Kidney (tissue), 14 donors: ENCODE results near the gene MCU. TPM values are rescaled to one million over a fixed set of nuclear protein-coding genes. Genes with fewer than 3 reads are reported as not detected.
A peak's percentile ranks its signal among the peaks of the same experiment; 100 is the strongest.

Experiments
- DNase-seq, 5 donors: peaks; one replicate each; pipeline ENCODE4 v3.0.0-alpha.2; 2013 to 2020
- FAIRE-seq: peaks from 2 replicates; lab custom pipeline; 2012; peaks lifted over from hg19 to GRCh38; lab: Jason Lieb, UNC
- H3K27ac ChIP-seq, 2 donors: one replicate each; pipeline ENCODE4 v1.7.0; 2013; ENCODE audit warnings: low read depth in 2 of 2, low read length in 2 of 2, inconsistent platforms in 1 of 2
- H3K27me3 ChIP-seq: one replicate; pipeline ENCODE4 v1.7.1; 2013; ENCODE audit warnings: low read length, inconsistent platforms; ENCODE audit not compliant: control insufficient read depth, insufficient read depth
- H3K36me3 ChIP-seq, 3 donors: one replicate each; pipeline versions ENCODE4 v1.7.0 to v1.7.1; 2013; ENCODE audit warnings: low read length in 3 of 3, control low read depth in 1 of 3, inconsistent platforms in 1 of 3; ENCODE audit not compliant: insufficient read depth in 3 of 3, control insufficient read depth in 2 of 3
- H3K4me1 ChIP-seq, 3 donors: one replicate each; pipeline versions ENCODE4 v1.7.0 to v1.7.1; 2013; ENCODE audit warnings: low read length in 3 of 3, inconsistent platforms in 1 of 3, low read depth in 1 of 3; ENCODE audit not compliant: control insufficient read depth in 2 of 3, insufficient read depth in 2 of 3
- H3K4me3 ChIP-seq, 3 donors: one replicate each; pipeline versions ENCODE4 v1.7.0 to v1.8.1; 2013; ENCODE audit warnings: low read length in 3 of 3, control low read depth in 1 of 3, inconsistent platforms in 1 of 3
- H3K9ac ChIP-seq, 3 donors: one replicate each; pipeline versions ENCODE4 v1.7.0 to v1.7.1; 2013; ENCODE audit warnings: low read length in 3 of 3, control low read depth in 1 of 3, inconsistent platforms in 1 of 3
- H3K9me3 ChIP-seq, 3 donors: one replicate each; pipeline versions ENCODE4 v1.7.0 to v1.7.1; 2013; ENCODE audit warnings: low read length in 3 of 3, control low read depth in 1 of 3, inconsistent platforms in 1 of 3; ENCODE audit not compliant: control insufficient read depth in 2 of 3, insufficient read depth in 1 of 3
- intact Hi-C: fragments of 100-400 bp; cut with DNase I; formaldehyde crosslinking; loops from one replicate; pipeline ENCODE4 v1.11.1; 2022
- polyA plus RNA-seq: library from polyadenylated mRNA; stranded (reverse); fragments of 350-450 nt; fragmentation: Illumina TruSeq; extraction: RNeasy Lipid Tissue Mini Kit (QIAGEN cat#74804); gene quantifications from one replicate; pipeline ENCODE4 v1.2.3, GENCODE V29; 2014; ENCODE audit warnings: low read depth, low replicate concordance; ENCODE audit not compliant: insufficient read depth
- total RNA-seq: library from RNA; stranded (reverse); fragmentation: NEBNext Ultra II Directional; extraction: Animal tissue kit (Norgen Biotek cat#: 25700); gene quantifications from one replicate; pipeline ENCODE4 v1.2.1, GENCODE V29; 2021
- TF ChIP-seq, protein P1 (sequence below): IDR thresholded peaks from 3 replicates; pipeline ENCODE4 v1.5.1; 2012; ENCODE audit warnings: mild to moderate bottlenecking, moderate library complexity, borderline replicate concordance; ENCODE audit not compliant: insufficient read depth; ENCODE audit errors: extremely low read depth
- donor health status: control.
- donor health status: control.
- donor health status: control.
- donor health status: control.
- donor health status: control.
- donor health status: DM: yes; HTN: yes; CAD: no.
- donor health status: Normal renal cell carcinoma (clear cell type).

Gene MCU
- total and polyA plus RNA-seq, 2 donors from 2014 or later, result 18.6 to 37.6 TPM

DNA sequence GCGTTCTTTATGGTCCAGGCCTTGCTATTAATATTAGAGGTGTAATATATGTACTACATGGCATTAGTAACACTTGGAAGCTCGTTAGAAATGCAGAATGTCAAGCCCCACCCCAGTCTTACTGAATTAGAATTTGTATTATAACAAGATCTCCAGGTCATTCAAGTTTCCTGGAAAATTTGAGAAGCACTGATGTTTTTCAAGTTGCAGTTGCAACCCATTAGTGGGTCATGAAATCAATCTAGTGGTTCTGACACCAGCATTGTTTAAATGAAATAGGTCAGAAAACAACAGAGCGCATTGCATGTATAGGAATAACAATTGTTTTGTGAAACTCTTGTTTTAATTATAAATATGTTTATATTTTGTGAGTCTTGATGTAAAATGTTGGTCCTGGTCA, 37.2 kb upstream of the MCU start:
- Histone ChIP-seq H3K9me3 (no peaks in the 10 kb centered on the region), H3K4me3 (no peak overlapping the region), H3K27me3 (no peaks in the 10 kb centered on the region), H3K9ac (no peak overlapping the region), H3K36me3 (no peaks in the 10 kb centered on the region), H3K4me1 (no peaks in the 10 kb centered on the region), H3K27ac (no peak overlapping the region)
- TF ChIP-seq, protein P1, sequence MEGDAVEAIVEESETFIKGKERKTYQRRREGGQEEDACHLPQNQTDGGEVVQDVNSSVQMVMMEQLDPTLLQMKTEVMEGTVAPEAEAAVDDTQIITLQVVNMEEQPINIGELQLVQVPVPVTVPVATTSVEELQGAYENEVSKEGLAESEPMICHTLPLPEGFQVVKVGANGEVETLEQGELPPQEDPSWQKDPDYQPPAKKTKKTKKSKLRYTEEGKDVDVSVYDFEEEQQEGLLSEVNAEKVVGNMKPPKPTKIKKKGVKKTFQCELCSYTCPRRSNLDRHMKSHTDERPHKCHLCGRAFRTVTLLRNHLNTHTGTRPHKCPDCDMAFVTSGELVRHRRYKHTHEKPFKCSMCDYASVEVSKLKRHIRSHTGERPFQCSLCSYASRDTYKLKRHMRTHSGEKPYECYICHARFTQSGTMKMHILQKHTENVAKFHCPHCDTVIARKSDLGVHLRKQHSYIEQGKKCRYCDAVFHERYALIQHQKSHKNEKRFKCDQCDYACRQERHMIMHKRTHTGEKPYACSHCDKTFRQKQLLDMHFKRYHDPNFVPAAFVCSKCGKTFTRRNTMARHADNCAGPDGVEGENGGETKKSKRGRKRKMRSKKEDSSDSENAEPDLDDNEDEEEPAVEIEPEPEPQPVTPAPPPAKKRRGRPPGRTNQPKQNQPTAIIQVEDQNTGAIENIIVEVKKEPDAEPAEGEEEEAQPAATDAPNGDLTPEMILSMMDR, result no peak
- intact Hi-C loops, result no loop called here
- no peak for FAIRE-seq
- DNase-seq, result no peak

DNA sequence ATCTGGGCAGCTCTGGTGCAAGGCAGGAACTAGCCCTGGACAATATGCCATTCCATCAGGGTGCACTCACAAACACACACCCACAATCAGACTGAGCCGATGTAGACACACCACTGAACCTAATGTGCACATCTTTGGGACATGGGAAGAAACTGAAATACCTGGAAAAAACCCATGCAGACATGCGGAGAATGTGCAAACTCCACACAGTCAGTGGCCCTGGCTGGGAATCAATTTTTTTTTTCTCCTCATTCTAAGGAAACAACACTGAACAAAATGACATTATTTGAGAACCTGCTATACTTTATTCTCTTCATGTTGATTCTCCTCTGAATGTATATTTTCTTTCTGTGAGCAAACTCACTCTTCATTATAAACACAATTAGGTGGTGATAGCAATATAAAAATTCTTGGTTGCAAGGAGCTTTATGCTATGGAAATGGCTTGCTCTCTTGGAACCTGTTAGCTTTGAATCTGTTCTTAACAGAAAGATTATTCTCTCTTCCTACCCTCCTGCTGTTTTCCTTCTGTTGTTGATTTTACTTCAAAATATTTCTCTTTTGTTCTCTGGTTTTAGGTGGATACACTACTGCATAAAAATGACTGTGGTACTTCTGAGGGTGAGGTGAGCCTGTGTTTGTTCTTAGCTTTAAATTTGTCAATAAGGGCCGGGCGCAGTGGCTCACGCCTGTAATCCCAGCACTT, 33.1 kb upstream of the MCU start:
- Histone ChIP-seq H3K27ac (no peak overlapping the region), H3K9ac (no peak overlapping the region), H3K27me3 (no peaks in the 10 kb centered on the region), H3K4me3 (no peak overlapping the region), H3K36me3 (no peaks in the 10 kb centered on the region), H3K4me1 (no peaks in the 10 kb centered on the region), H3K9me3 (no peaks in the 10 kb centered on the region)
- FAIRE-seq (no peak), DNase-seq (no peak)
- TF ChIP-seq, protein P1, result no peak
- intact Hi-C loops, result no loop called here

DNA sequence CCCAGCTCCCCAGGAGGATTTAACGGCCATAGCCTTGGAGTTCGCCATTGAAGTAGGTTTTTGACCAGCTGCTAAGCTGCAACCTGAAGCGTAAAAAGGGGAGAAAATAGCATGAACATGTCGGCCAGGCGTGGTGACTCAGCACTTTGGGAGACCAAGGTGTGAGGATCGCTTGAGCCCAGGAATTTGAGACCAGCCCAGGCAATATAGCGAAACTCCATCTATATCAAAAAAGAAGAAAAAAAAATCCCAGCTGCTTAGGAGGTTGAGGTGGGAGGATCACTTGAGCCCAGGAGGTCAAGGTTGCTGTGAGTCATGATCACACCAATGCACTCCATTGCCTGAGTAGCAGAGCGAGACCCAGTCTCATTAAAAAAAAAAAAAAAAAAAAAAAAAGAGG, 32.2 kb upstream of the MCU start:
- H3K4me1 ChIP-seq, result no peaks in the 10 kb centered on the region
- intact Hi-C loops, result no loop called here
- DNase-seq, result peak in 2 of 5 donors; percentile 28 to 33
- H3K36me3 ChIP-seq, result no peaks in the 10 kb centered on the region
- no peak for FAIRE-seq
- no peak overlapping the region for H3K4me3 ChIP-seq
- no peak overlapping the region for H3K9ac ChIP-seq
- H3K27me3 ChIP-seq, result no peaks in the 10 kb centered on the region
- no peaks in the 10 kb centered on the region for H3K9me3 ChIP-seq
- H3K27ac ChIP-seq, result no peak overlapping the region
- TF ChIP-seq, protein P1, result no peak
